B cell (primary cell): Measurements from ENCODE around the gene PCDH1. TPM values are rescaled to one million over a fixed set of nuclear protein-coding genes. Genes with fewer than 3 reads are reported as not detected.

ENCODE experiments used
- ATAC-seq: fragments of 200-7000 bp; cut with Tn5 transposase; one replicate; pipeline ENCODE4 v1.10.0; 2021; ENCODE audit warnings: low read depth, mild to moderate bottlenecking, moderate number of reproducible peaks, moderate library complexity
- CTCF ChIA-PET: fragments of 350-600 bp; sonication (Branson Sonifier 250); formaldehyde crosslinking; loops from one replicate; lab custom pipeline; 2021; ENCODE audit warnings: antibody characterized with exemption, inconsistent platforms; lab: Charles Lee
- POLR2A ChIA-PET: fragments of 350-600 bp; sonication (Branson Sonifier 250); formaldehyde crosslinking; loops from one replicate; lab custom pipeline; 2021; ENCODE audit warnings: antibody characterized with exemption; lab: Charles Lee
- DNase-seq: peaks from one replicate; pipeline ENCODE4 v3.0.0; 2013
- H2AFZ ChIP-seq: 2 replicates; pipeline ENCODE4 v1.6.1; 2012; ENCODE audit warnings: mild to moderate bottlenecking, low read depth, low read length; ENCODE audit not compliant: insufficient read depth, poor library complexity, severe bottlenecking
- H3K27ac ChIP-seq, 2 donors: 1 replicate in 1 of 2; 2 replicates in 1 of 2; pipeline ENCODE4 v1.5.1; 2012 to 2013; ENCODE audit warnings: low read length in 2 of 2, mild to moderate bottlenecking in 2 of 2, moderate library complexity in 1 of 2
- H3K27me3 ChIP-seq, 4 experiments: fragments of 200-600 bp in 1 of 4; sonication (generic) in 1 of 4; replicated peaks in 1 of 4; 1 replicate in 2 of 4; 2 replicates in 2 of 4; pipeline versions ENCODE4 v1.6.1 to v1.7.0; 2013 to 2016; ENCODE audit warnings: low read length in 3 of 4, mild to moderate bottlenecking in 2 of 4, mixed read lengths in 1 of 4, moderate library complexity in 1 of 4; ENCODE audit not compliant: insufficient read depth in 4 of 4, control insufficient read depth in 3 of 4; ENCODE audit errors: control extremely low read depth in 1 of 4
- H3K36me3 ChIP-seq, 2 experiments: replicated peaks in 1 of 2; 1 replicate in 1 of 2; 2 replicates in 1 of 2; pipeline versions ENCODE4 v1.6.1 to v1.7.1; 2013; ENCODE audit warnings: low read length in 1 of 2; ENCODE audit not compliant: insufficient read depth in 2 of 2, control insufficient read depth in 1 of 2; ENCODE audit errors: control extremely low read depth in 1 of 2, extremely low read depth in 1 of 2
- H3K4me1 ChIP-seq, 2 donors: fragments of 200-600 bp in 1 of 2; sonication (generic) in 1 of 2; 1 replicate in 1 of 2; 2 replicates in 1 of 2; pipeline versions ENCODE4 v1.5.1 to v1.6.1; 2013 to 2017; ENCODE audit warnings: low read length in 2 of 2; ENCODE audit not compliant: control insufficient read depth in 2 of 2, insufficient read depth in 2 of 2
- H3K4me2 ChIP-seq: replicated peaks from 2 replicates; pipeline ENCODE3; 2012; ENCODE audit warnings: mild to moderate bottlenecking, low read depth, low read length; ENCODE audit not compliant: poor library complexity, severe bottlenecking
- H3K4me3 ChIP-seq, 5 experiments: fragments of 200-600 bp in 1 of 5; sonication (generic) in 1 of 5; 1 replicate in 3 of 5; 2 replicates in 2 of 5; pipeline versions ENCODE4 v1.5.1 to v1.7.0; 2011 to 2016; ENCODE audit warnings: low read length in 4 of 5, mild to moderate bottlenecking in 4 of 5, low read depth in 2 of 5, control low read depth in 1 of 5, moderate library complexity in 1 of 5; ENCODE audit not compliant: insufficient read depth in 1 of 5; ENCODE audit errors: control extremely low read depth in 1 of 5, extremely low read depth in 1 of 5
- H3K79me2 ChIP-seq: fragments of 200-600 bp; sonication (generic); one replicate; pipeline ENCODE4 v1.6.0; 2016; ENCODE audit warnings: low read length; ENCODE audit not compliant: control insufficient read depth, insufficient read depth
- H3K9ac ChIP-seq: fragments of 200-600 bp; sonication (generic); 2 replicates; pipeline ENCODE4 v1.6.1; 2017; ENCODE audit warnings: mild to moderate bottlenecking, low read length, moderate library complexity
- H3K9me3 ChIP-seq, 3 donors: one replicate each; pipeline versions ENCODE4 v1.6.1 to v1.7.1; 2013; ENCODE audit warnings: low read length in 2 of 3; ENCODE audit not compliant: control insufficient read depth in 2 of 3, insufficient read depth in 1 of 3; ENCODE audit errors: control extremely low read depth in 1 of 3
- H4K20me1 ChIP-seq: 2 replicates; pipeline ENCODE4 v1.6.0; 2012; ENCODE audit warnings: mild to moderate bottlenecking, low read length; ENCODE audit not compliant: insufficient read depth, control insufficient read depth, poor library complexity, severe bottlenecking
- H3K27ac Mint-ChIP-seq: one replicate; pipeline ENCODE4 v1.8.0; 2021; ENCODE audit warnings: mixed read lengths
- H3K27me3 Mint-ChIP-seq: one replicate; pipeline ENCODE4 v1.8.0; 2021; ENCODE audit warnings: mixed read lengths
- H3K4me1 Mint-ChIP-seq: one replicate; pipeline ENCODE4 v1.8.0; 2021; ENCODE audit warnings: mixed read lengths
- H3K4me3 Mint-ChIP-seq: one replicate; pipeline ENCODE4 v1.8.0; 2021; ENCODE audit warnings: mixed read lengths
- H3K9me3 Mint-ChIP-seq: one replicate; pipeline ENCODE4 v1.8.0; 2022; ENCODE audit warnings: mixed read lengths; ENCODE audit not compliant: insufficient read depth
- EZH2 ChIP-seq: IDR thresholded peaks from 2 replicates; pipeline ENCODE4 v1.6.1; 2012; ENCODE audit warnings: borderline replicate concordance, low read depth, mild to moderate bottlenecking, moderate library complexity, low read length; ENCODE audit not compliant: insufficient read depth, poor library complexity, severe bottlenecking
- WGBS: methylation state at CpG from one replicate; pipeline ENCODE4 v1.1.5; 2013; ENCODE audit warnings: missing lambda C conversion rate; ENCODE audit not compliant: insufficient coverage; 5-methylcytosine and 5-hydroxymethylcytosine counted together
- intact Hi-C: fragments of 100-400 bp; cut with micrococcal nuclease; formaldehyde crosslinking; loops from one replicate; pipeline ENCODE4 v1.10.0; 2022
- polyA plus RNA-seq: library from polyadenylated mRNA; depleted of rRNA; stranded (reverse); fragments of >200 nt; gene quantifications from 2 replicates; pipeline ENCODE4 v1.2.3, GENCODE V29; 2012
- total RNA-seq, 2 donors: library from RNA; stranded (reverse); fragments of 120-200 nt in 1 of 2; gene quantifications; 1 replicate in 1 of 2; 2 replicates in 1 of 2; pipeline versions ENCODE4 v1.2.3 to v1.2.4, GENCODE V29; 2013 to 2022
- TF ChIP-seq, protein P1 (sequence below): fragments of 200-600 bp; IDR thresholded peaks from one replicate; pipeline ENCODE4 v1.8.0; 2022; ENCODE audit warnings: antibody characterized with exemption, mild to moderate bottlenecking

PCDH1 gene
- total and polyA plus RNA-seq, 2 donors (not counting 1 experiment from before 2014, with no cell fraction given) = 0.06 TPM; not detected in 1

GRCh38 chr5:141915881-141916336 lies 37.7 kb upstream of the PCDH1 start:
- ATAC-seq (no peak), DNase-seq (no peak)
- no peak overlapping the region for H3K4me2 ChIP-seq
- ChIA-PET CTCF (interaction anchor here (0.9 to 3.8 kb wide), 6 partner anchors 10 to 364 kb away, joined by 3 to 16 read pairs (median 5); partner anchors contain the start of genes PCDH1 and RNF14), POLR2A (interaction anchor here (0.9 kb wide), 1 partner anchor 53 kb away, joined by 3 read pairs; the partner anchor contains the start of gene RNF14)
- no peaks in the 10 kb centered on the region for H3K79me2 ChIP-seq
- H3K27ac Mint-ChIP-seq = no peak overlapping the region
- intact Hi-C loops = no loop called here
- peaks cover 38% of the 10 kb centered on the region for H3K4me1 Mint-ChIP-seq
- no peaks in the 10 kb centered on the region for H3K36me3 ChIP-seq
- peak overlapping the region; percentile 58 for H2AFZ ChIP-seq
- H3K9me3 ChIP-seq = no peaks in the 10 kb centered on the region
- H3K4me3 Mint-ChIP-seq = no peak overlapping the region
- H3K9ac ChIP-seq = no peak overlapping the region
- no peak overlapping the region for H3K4me3 ChIP-seq
- H3K27me3 ChIP-seq = peaks cover 0 to 5% (median 3%) of the 10 kb centered on the region in 4 experiments
- H3K4me1 ChIP-seq = peaks cover 24 to 32% of the 10 kb centered on the region in 2 donors
- WGBS = 100% methylated on average over 4 of the region's 6 CpGs
- H3K27me3 Mint-ChIP-seq = peaks cover 3% of the 10 kb centered on the region
- no peaks in the 10 kb centered on the region for H4K20me1 ChIP-seq
- no peak overlapping the region for H3K27ac ChIP-seq
- TF ChIP-seq, protein P1, sequence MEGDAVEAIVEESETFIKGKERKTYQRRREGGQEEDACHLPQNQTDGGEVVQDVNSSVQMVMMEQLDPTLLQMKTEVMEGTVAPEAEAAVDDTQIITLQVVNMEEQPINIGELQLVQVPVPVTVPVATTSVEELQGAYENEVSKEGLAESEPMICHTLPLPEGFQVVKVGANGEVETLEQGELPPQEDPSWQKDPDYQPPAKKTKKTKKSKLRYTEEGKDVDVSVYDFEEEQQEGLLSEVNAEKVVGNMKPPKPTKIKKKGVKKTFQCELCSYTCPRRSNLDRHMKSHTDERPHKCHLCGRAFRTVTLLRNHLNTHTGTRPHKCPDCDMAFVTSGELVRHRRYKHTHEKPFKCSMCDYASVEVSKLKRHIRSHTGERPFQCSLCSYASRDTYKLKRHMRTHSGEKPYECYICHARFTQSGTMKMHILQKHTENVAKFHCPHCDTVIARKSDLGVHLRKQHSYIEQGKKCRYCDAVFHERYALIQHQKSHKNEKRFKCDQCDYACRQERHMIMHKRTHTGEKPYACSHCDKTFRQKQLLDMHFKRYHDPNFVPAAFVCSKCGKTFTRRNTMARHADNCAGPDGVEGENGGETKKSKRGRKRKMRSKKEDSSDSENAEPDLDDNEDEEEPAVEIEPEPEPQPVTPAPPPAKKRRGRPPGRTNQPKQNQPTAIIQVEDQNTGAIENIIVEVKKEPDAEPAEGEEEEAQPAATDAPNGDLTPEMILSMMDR = no peak
- TF ChIP-seq EZH2 = no peak
- H3K9me3 Mint-ChIP-seq = no peaks in the 10 kb centered on the region

- peak overlapping the region; percentile 43 for H3K27ac Mint-ChIP-seq
- no peaks in the 10 kb centered on the region for H3K9me3 Mint-ChIP-seq
- ATAC-seq (no peak), DNase-seq (no peak)
- H3K4me1 ChIP-seq = peaks cover 24 to 32% of the 10 kb centered on the region in 2 donors
- no peaks in the 10 kb centered on the region for H4K20me1 ChIP-seq
- H3K79me2 ChIP-seq = no peaks in the 10 kb centered on the region
- peaks cover 8% of the 10 kb centered on the region for H3K27me3 Mint-ChIP-seq
- H3K4me3 ChIP-seq = peak overlapping the region in 1 of 5 experiments; percentile 51
- no peak overlapping the region for H3K27ac ChIP-seq
- peak overlapping the region; percentile 88 for H2AFZ ChIP-seq
- 100% methylated on average over 3 of the region's 3 CpGs for WGBS
- intact Hi-C loops = loop anchor here (1.0 kb wide), 1 partner anchor 9 kb away; the partner anchor contains the start of gene DELE1
- H3K27me3 ChIP-seq = peaks cover 0 to 5% (median 3%) of the 10 kb centered on the region in 4 experiments
- no peaks in the 10 kb centered on the region for H3K9me3 ChIP-seq
- peak overlapping the region; percentile 74 for H3K4me3 Mint-ChIP-seq
- TF ChIP-seq, protein P1 = no peak
- TF ChIP-seq EZH2 = no peak
- H3K36me3 ChIP-seq = no peaks in the 10 kb centered on the region
- H3K4me2 ChIP-seq = peak overlapping the region; percentile 77
- POLR2A ChIA-PET = interaction anchor here (1.5 kb wide), 1 partner anchor 55 kb away, joined by 4 read pairs; the partner anchor contains the start of gene RNF14
- peak overlapping the region; percentile 58 for H3K9ac ChIP-seq
- H3K4me1 Mint-ChIP-seq = peaks cover 38% of the 10 kb centered on the region
- CTCF ChIA-PET = interaction anchor here (0.6 to 3.8 kb wide), 10 partner anchors 9 to 250 kb away, joined by 3 to 16 read pairs (median 5); partner anchors contain the start of genes DELE1, PCDH1 and RNF14
Measured at GRCh38 chr5:141914797-141915196, 36.6 kb upstream of the PCDH1 start.
